Measurements from ENCODE around the gene TAF10. TPM values are rescaled to one million over a fixed set of nuclear protein-coding genes. Genes with fewer than 3 reads are reported as not detected.

The TAF10 gene
- total RNA-seq, 4 donors from 2014 or later, result 49.8 to 77.8 (median 65.7) TPM

DNA sequence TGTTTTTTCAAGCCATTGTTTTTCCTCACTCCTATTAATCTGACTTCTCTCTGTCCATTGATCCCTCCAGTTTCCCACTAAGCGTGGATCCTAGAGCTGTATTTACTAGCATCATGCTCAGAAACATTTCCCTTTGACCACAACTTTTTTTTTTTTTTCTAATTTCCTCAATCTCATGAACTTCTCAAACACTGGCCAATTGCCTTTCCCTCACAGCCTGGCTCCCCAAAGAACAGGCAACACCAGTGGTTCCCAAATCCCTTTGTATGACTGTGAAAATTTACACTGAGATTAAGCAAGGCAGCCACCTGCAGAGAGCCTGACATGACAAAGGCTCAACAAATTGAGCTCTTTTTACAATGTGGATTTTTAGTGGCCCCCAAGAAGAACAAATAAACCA, 8.6 kb upstream of the TAF10 start:
- no peak overlapping the region for H3K4me3 ChIP-seq
- peaks cover 15 to 16% of the 10 kb centered on the region in 2 donors for H3K4me1 ChIP-seq
- H3K36me3 ChIP-seq, result peaks cover 0 to 6% of the 10 kb centered on the region in 2 donors
- intact Hi-C loops (cut with DNase I; ENCODE audit: low total_unique reads) (no loop called here), in situ Hi-C loops (cut with MboI; ENCODE audit: low sequenced_read_pairs in 4 of 4) (no loop called here)
- TF ChIP-seq POLR2A (IDR thresholded peaks at IDR 0.05), result no peak
- TF ChIP-seq, protein P1, sequence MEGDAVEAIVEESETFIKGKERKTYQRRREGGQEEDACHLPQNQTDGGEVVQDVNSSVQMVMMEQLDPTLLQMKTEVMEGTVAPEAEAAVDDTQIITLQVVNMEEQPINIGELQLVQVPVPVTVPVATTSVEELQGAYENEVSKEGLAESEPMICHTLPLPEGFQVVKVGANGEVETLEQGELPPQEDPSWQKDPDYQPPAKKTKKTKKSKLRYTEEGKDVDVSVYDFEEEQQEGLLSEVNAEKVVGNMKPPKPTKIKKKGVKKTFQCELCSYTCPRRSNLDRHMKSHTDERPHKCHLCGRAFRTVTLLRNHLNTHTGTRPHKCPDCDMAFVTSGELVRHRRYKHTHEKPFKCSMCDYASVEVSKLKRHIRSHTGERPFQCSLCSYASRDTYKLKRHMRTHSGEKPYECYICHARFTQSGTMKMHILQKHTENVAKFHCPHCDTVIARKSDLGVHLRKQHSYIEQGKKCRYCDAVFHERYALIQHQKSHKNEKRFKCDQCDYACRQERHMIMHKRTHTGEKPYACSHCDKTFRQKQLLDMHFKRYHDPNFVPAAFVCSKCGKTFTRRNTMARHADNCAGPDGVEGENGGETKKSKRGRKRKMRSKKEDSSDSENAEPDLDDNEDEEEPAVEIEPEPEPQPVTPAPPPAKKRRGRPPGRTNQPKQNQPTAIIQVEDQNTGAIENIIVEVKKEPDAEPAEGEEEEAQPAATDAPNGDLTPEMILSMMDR (IDR thresholded peaks at IDR 0.05 in 4 of 5, conservative IDR thresholded peaks at IDR 0.05 in 1 of 5), result no peak
- ATAC-seq, result no peak
- H3K9me3 ChIP-seq, result no peaks in the 10 kb centered on the region
- H3K27ac ChIP-seq, result no peak overlapping the region
- no peaks in the 10 kb centered on the region for H3K27me3 ChIP-seq
- no peak for DNase-seq

DNA sequence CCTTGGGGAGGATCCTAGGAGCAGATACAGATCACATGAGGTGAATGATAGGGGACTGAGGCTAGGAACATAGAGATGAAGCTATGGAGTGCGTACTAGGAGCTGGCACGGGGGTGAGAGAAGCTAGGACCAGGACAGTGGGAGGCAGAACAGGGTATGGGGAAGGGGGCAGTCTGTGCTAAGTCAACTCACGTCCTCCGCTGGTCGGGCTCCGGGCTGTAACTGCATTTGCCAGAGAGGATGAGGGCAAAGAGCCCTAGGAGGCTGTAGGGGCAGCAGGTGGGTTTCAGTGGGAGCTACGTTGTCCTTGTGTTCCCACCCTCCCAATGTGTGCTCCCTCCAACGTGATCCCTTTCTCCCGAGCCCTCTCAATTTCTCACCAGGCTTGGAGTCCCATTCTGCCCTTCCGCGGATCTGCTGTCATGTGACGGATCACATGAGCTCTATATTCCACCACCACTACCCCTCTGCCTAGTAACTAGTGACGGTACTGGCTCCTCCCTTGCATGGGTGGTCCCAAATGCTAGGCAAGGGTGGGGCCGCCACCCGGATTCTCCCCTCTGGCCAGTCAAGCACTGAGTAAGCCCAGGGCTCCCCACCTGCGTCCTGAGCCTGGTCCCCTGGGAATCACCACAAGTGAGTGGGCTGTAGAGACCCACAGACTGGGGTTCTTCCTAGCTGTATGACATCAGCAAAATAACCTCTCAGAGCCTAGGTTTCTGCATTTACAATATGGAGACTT, 7.2 kb upstream of the TAF10 start, which contains the start of gene TPP1:
Gene TPP1 (minus strand): TSS at position 419 of the 742 bp plus-strand sequence. CDS start 22 bp downstream, at position 397.
- peak within 1 kb of the TSS; percentile 80 to 94 (median 90) for H3K27ac ChIP-seq
- no peaks in the 10 kb centered on the region for H3K27me3 ChIP-seq
- peak; percentile 90 to 93 for DNase-seq
- intact Hi-C loops (cut with DNase I; ENCODE audit: low total_unique reads), result loop anchor here (1.0 to 10.0 kb wide), 5 partner anchors 64 to 956 kb away; partner anchors contain the start of genes ARFIP2, CAVIN3, MRPL17 and SMPD1
- no peaks in the 10 kb centered on the region for H3K9me3 ChIP-seq
- peaks cover 0 to 21% of the 10 kb centered on the region in 2 donors for H3K36me3 ChIP-seq
- peak within 1 kb of the TSS; percentile 65 to 84 (median 74) for H3K4me3 ChIP-seq
- TF ChIP-seq, protein P1 (IDR thresholded peaks at IDR 0.05 in 4 of 5, conservative IDR thresholded peaks at IDR 0.05 in 1 of 5), result no peak
- TF ChIP-seq POLR2A (IDR thresholded peaks at IDR 0.05), result peak; percentile 68 to 85
- peak; percentile 100 for ATAC-seq
- in situ Hi-C loops (cut with MboI; ENCODE audit: low sequenced_read_pairs in 4 of 4), result loop anchor here in 1 of 4 donors (10.0 kb wide), 1 partner anchor 384 kb away; the partner anchor contains the start of genes CNGA4 and FHIP1B
- H3K4me1 ChIP-seq, result peaks cover 15 to 16% of the 10 kb centered on the region in 2 donors

DNA sequence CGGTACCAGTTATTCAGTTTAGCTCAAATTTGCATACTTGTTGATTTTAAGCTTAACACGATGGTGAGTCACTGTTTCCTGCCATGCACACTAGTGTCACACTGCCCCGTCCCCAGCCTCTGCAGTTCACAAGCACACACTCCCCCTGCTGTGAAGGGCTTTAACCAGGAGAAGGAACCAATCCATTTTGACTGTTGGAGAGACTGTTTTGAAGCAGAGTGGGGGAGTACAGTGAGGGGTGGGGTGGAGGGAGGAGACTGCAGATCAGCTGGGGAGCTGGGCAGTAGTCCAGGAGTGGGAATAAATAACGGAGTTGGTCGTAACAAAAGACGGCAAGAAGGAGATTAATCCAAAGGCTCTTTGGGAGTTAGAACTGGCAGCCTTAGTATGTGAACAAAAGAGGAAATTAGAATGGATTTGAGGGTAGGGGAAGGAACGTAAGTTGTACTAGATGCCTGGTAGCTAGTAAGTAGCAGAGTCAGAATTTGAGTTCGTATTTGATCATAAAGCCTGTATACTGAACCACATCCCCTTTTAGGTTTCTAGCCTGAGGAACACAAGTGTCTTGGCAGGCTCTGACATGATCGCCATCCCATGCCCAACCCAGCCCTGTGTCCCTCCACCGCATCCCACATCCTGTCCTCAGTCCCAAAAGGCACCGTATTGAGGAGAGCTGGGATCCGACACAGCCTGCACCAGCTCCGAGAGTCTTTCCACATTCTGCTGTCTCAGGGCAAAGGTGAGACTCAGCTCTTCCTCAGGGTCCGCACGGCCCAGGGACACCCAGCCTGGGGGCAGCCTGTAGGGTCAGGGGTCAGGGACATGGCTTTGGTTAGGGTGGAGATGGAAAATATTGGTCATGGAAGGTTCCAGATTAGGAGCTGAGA, 6.3 kb upstream of the TAF10 start:
- Histone ChIP-seq H3K4me1 (peaks cover 15 to 16% of the 10 kb centered on the region in 2 donors), H3K4me3 (peak overlapping the region; percentile 65 to 84 (median 74)), H3K27me3 (no peaks in the 10 kb centered on the region), H3K27ac (peak overlapping the region; percentile 80 to 94 (median 90)), H3K36me3 (peaks cover 0 to 21% of the 10 kb centered on the region in 2 donors), H3K9me3 (no peaks in the 10 kb centered on the region)
- DNase-seq (no peak), ATAC-seq (no peak)
- intact Hi-C loops (cut with DNase I; ENCODE audit: low total_unique reads), result loop anchor here (1.0 to 10.0 kb wide), 5 partner anchors 65 to 956 kb away; partner anchors contain the start of genes ARFIP2, CAVIN3, MRPL17 and SMPD1
- in situ Hi-C loops (cut with MboI; ENCODE audit: low sequenced_read_pairs in 4 of 4), result loop anchor here in 1 of 4 donors (10.0 kb wide), 1 partner anchor 384 kb away; the partner anchor contains the start of genes CNGA4 and FHIP1B
- peak; percentile 12 to 25 for TF ChIP-seq POLR2A (IDR thresholded peaks at IDR 0.05)
- TF ChIP-seq, protein P1 (IDR thresholded peaks at IDR 0.05 in 4 of 5, conservative IDR thresholded peaks at IDR 0.05 in 1 of 5), result no peak

DNA sequence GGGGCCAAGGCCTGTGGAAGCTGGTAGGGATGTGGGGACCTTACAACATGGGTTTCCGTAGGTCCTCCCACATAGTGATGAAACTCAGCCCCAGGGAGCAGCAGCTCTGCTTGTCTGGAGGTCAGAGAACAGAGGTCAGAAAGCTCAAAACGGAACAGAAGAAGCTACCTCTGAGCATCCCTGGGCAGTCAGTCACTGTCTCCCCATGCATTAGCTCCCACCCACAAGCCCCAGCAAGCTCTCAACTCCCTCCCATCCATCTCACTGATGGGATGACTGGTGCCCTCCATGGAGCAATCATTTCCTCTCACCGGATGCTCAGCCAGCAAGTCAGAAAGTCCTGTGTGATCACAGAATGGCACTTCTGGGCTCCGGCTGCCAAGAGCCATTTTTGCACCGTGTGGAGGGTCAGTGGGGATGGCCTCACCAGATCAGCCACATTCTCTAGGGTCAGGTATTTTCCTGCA, 5.3 kb upstream of the TAF10 start:
- Histone ChIP-seq H3K4me1 (peaks cover 15 to 24% of the 10 kb centered on the region in 2 donors), H3K36me3 (peaks cover 0 to 21% of the 10 kb centered on the region in 2 donors), H3K4me3 (no peak overlapping the region), H3K27ac (peak overlapping the region in 1 of 4 donors; percentile 92), H3K9me3 (no peaks in the 10 kb centered on the region), H3K27me3 (no peaks in the 10 kb centered on the region)
- ATAC-seq (no peak), DNase-seq (no peak)
- in situ Hi-C loops (cut with MboI; ENCODE audit: low sequenced_read_pairs in 4 of 4), result loop anchor here in 1 of 4 donors (10.0 kb wide), 1 partner anchor 383 kb away; the partner anchor contains the start of genes CNGA4 and FHIP1B
- TF ChIP-seq POLR2A (IDR thresholded peaks at IDR 0.05), result no peak
- TF ChIP-seq, protein P1 (IDR thresholded peaks at IDR 0.05 in 4 of 5, conservative IDR thresholded peaks at IDR 0.05 in 1 of 5), result no peak
- intact Hi-C loops (cut with DNase I; ENCODE audit: low total_unique reads), result loop anchor here (5.0 to 10.0 kb wide), 4 partner anchors 135 to 957 kb away; partner anchors contain the start of genes ARFIP2, CAVIN3, SMPD1 and TIMM10B
